Limb (tissue), 2 donors: ENCODE data around the gene RSAD2.

ENCODE experiments used
- DNase-seq, 2 donors: peaks; one replicate each; pipeline ENCODE4 v3.0.0-alpha.2; 2016; ENCODE audit errors: extremely low spot score in 2 of 2

The RSAD2 gene

GRCh38 chr2:6944555-6944954 lies 67.0 kb downstream of the RSAD2 start:
- DNase-seq: no peak

- DNase-seq: no peak
Observed at GRCh38 chr2:6945087-6945813, 67.7 kb downstream of the RSAD2 start.

- no peak for DNase-seq
Observed at GRCh38 chr2:6945821-6946220, 68.2 kb downstream of the RSAD2 start.

- no peak for DNase-seq
Observed at GRCh38 chr2:6946722-6947121, 69.1 kb downstream of the RSAD2 start.
